HepG2 (cell line): ENCODE measurements around the gene ADAMTS13. TPM values are rescaled to one million over a fixed set of nuclear protein-coding genes. Genes with fewer than 3 reads are reported as not detected.

Experiments used
- ARNT ChIP-seq: fragments of 450-650 bp; IDR thresholded peaks from 2 replicates; pipeline ENCODE4 v1.6.1; 2017
- ASH2L ChIP-seq: fragments of 300-600, 200-600 bp; sonication (generic); IDR thresholded peaks from 2 replicates; pipeline ENCODE4 v1.7.0; 2017; ENCODE audit warnings: low read depth, mild to moderate bottlenecking, moderate library complexity, mixed read lengths, low read length; ENCODE audit not compliant: insufficient read length
- FOSL2 ChIP-seq: sonication (generic); formaldehyde crosslinking; IDR thresholded peaks from 2 replicates; pipeline ENCODE4 v1.4.0; 2020; ENCODE audit warnings: missing genetic modification reagents
- GLMP ChIP-seq: sonication (generic); formaldehyde crosslinking; IDR thresholded peaks from 2 replicates; pipeline ENCODE4 v1.9.0; 2021; ENCODE audit warnings: missing genetic modification reagents, mild to moderate bottlenecking, borderline replicate concordance
- HDAC6 ChIP-seq: fragments of 200-600 bp; sonication (generic); IDR thresholded peaks from 2 replicates; pipeline ENCODE4 v1.7.0; 2017; ENCODE audit warnings: mild to moderate bottlenecking, antibody characterized with exemption, low read length, low read depth
- HNRNPLL ChIP-seq: fragments of 200-400 bp; formaldehyde crosslinking; IDR thresholded peaks from 2 replicates; pipeline ENCODE4 v1.6.1; 2017; ENCODE audit warnings: mild to moderate bottlenecking, low read depth, low read length; ENCODE audit not compliant: poor library complexity, severe bottlenecking
- HOXA7 ChIP-seq: sonication (generic); formaldehyde crosslinking; IDR thresholded peaks from 2 replicates; pipeline ENCODE4 v1.8.1; 2022; ENCODE audit warnings: mild to moderate bottlenecking, missing genetic modification reagents, moderate library complexity
- KLF9 ChIP-seq: IDR thresholded peaks from 2 replicates; pipeline ENCODE4 v1.6.1; 2016; ENCODE audit warnings: low read depth
- MLLT10 ChIP-seq: sonication (generic); formaldehyde crosslinking; IDR thresholded peaks from 2 replicates; pipeline ENCODE4 v1.4.0; 2020; ENCODE audit warnings: missing genetic modification reagents
- MTA3 ChIP-seq: sonication (generic); formaldehyde crosslinking; IDR thresholded peaks from 2 replicates; pipeline ENCODE4 v1.4.0; 2020; ENCODE audit warnings: missing genetic modification reagents
- NRL ChIP-seq: sonication (generic); formaldehyde crosslinking; IDR thresholded peaks from 2 replicates; pipeline ENCODE4 v1.5.0; 2020; ENCODE audit warnings: missing genetic modification reagents, mild to moderate bottlenecking, moderate library complexity, borderline replicate concordance
- TBX2 ChIP-seq: sonication (generic); formaldehyde crosslinking; IDR thresholded peaks from 2 replicates; pipeline ENCODE4 v1.5.0; 2020; ENCODE audit warnings: missing genetic modification reagents, mild to moderate bottlenecking, borderline replicate concordance
- XRCC5 ChIP-seq: fragments of 200-400 bp; formaldehyde crosslinking; optimal IDR thresholded peaks from 2 replicates; pipeline ENCODE3; 2017; ENCODE audit warnings: mild to moderate bottlenecking, low read length
- ZFX ChIP-seq: sonication (generic); formaldehyde crosslinking; IDR thresholded peaks from 2 replicates; pipeline ENCODE4 v1.4.0; 2020; ENCODE audit warnings: mild to moderate bottlenecking, low read depth, missing genetic modification reagents, moderate library complexity
- ZNF34 ChIP-seq: sonication (generic); formaldehyde crosslinking; IDR thresholded peaks from 2 replicates; pipeline ENCODE4 v1.4.0; 2020; ENCODE audit warnings: mild to moderate bottlenecking, missing genetic modification reagents, borderline replicate concordance
- ZNF367 ChIP-seq: sonication (generic); formaldehyde crosslinking; IDR thresholded peaks from 2 replicates; pipeline ENCODE4 v1.4.0; 2020; ENCODE audit warnings: missing genetic modification reagents, borderline replicate concordance
- ZNF451 ChIP-seq: sonication (generic); formaldehyde crosslinking; IDR thresholded peaks from 2 replicates; pipeline ENCODE4 v1.5.0; 2020; ENCODE audit warnings: mild to moderate bottlenecking, missing genetic modification reagents
- ZNF616 ChIP-seq: sonication (generic); formaldehyde crosslinking; IDR thresholded peaks from 2 replicates; pipeline ENCODE4 v1.5.0; 2020; ENCODE audit warnings: low read depth, mild to moderate bottlenecking, missing genetic modification reagents
- polyA plus RNA-seq, 8 experiments: library from polyadenylated mRNA; depleted of rRNA in 3 of 8; stranded (reverse) in 7 of 8; unstranded in 1 of 8; fragments of >200 nt; fragmentation: Illumina TruSeq in 4 of 8; extraction: Trizol in 4 of 8; gene quantifications; 2 replicates each; pipeline versions ENCODE4 v1.2.1 to v1.2.3, GENCODE V29; 2011 to 2016; ENCODE audit warnings: low read depth in 4 of 8, missing spikeins in 1 of 8, mixed read lengths in 1 of 8; ENCODE audit not compliant: insufficient read depth in 1 of 8
- total RNA-seq, 5 experiments: library from RNA; depleted of rRNA; stranded (reverse); fragments of >200 nt; fragmentation: Illumina TruSeq; extraction: Trizol; gene quantifications; 2 replicates each; pipeline ENCODE4 v1.2.3, GENCODE V29; 2016; ENCODE audit warnings: low read depth in 1 of 5
- TF ChIP-seq, protein P1 (sequence below): sonication (generic); formaldehyde crosslinking; IDR thresholded peaks from 2 replicates; pipeline ENCODE4 v1.4.0; 2020; ENCODE audit warnings: mild to moderate bottlenecking, low read depth, missing genetic modification reagents
- TF ChIP-seq, protein P2 (sequence below): sonication (generic); formaldehyde crosslinking; IDR thresholded peaks from 2 replicates; pipeline ENCODE4 v1.4.0; 2020; ENCODE audit warnings: missing genetic modification reagents; ENCODE audit errors: not compliant biosample characterization
- TF ChIP-seq, protein P3 (sequence below): sonication (generic); formaldehyde crosslinking; IDR thresholded peaks from 2 replicates; pipeline ENCODE4 v1.5.0; 2020; ENCODE audit warnings: mild to moderate bottlenecking, missing genetic modification reagents, moderate library complexity

ADAMTS13 gene
- total and polyA plus RNA-seq, 2 of the 13 experiments (the other 11 are each of a cell fraction or from before 2014, with no cell fraction given): 0.91 to 4.5 TPM

DNA sequence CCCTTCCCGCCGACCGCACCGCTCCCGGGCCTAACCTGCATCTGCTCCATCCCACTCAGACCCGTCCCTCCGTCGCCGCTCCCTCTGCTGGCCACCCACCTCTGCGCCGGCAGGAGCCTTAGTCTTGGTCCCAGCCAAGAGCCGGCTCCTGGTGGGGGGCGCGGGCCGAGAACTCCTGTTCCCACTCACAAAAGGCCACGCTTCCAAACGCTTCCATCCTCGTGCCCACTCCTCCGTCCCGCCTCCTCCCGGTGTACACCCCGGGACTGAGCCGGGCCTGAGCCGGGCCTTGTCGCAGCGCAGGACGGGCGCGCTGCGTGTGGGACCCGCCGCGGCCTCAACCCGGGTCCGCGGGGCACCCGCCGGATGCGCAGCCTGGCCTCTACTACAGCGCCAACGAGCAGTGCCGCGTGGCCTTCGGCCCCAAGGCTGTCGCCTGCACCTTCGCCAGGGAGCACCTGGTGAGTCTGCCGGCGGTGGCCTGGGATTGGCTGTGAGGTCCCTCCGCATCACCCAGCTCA lies 7.5 kb downstream of the ADAMTS13 start (continued):
- TF ChIP-seq, protein P1, sequence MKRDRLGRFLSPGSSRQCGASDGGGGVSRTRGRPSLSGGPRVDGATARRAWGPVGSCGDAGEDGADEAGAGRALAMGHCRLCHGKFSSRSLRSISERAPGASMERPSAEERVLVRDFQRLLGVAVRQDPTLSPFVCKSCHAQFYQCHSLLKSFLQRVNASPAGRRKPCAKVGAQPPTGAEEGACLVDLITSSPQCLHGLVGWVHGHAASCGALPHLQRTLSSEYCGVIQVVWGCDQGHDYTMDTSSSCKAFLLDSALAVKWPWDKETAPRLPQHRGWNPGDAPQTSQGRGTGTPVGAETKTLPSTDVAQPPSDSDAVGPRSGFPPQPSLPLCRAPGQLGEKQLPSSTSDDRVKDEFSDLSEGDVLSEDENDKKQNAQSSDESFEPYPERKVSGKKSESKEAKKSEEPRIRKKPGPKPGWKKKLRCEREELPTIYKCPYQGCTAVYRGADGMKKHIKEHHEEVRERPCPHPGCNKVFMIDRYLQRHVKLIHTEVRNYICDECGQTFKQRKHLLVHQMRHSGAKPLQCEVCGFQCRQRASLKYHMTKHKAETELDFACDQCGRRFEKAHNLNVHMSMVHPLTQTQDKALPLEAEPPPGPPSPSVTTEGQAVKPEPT (CRISPR knock-in tag): no peak
- TF ChIP-seq MLLT10 (CRISPR knock-in tag) (no peak), GLMP (CRISPR knock-in tag) (no peak), ARNT (no peak), XRCC5 (peak; percentile 27), HDAC6 (no peak), KLF9 (CRISPR knock-in tag) (no peak), ZFX (CRISPR knock-in tag) (peak; percentile 47; the same call in 1 of the 2 replicates), HOXA7 (CRISPR knock-in tag) (no peak), ZNF451 (CRISPR knock-in tag) (no peak), ZNF367 (CRISPR knock-in tag) (no peak), ASH2L (no peak), ZNF34 (CRISPR knock-in tag) (no peak), ZNF616 (CRISPR knock-in tag) (no peak), FOSL2 (CRISPR knock-in tag) (no peak), NRL (CRISPR knock-in tag) (no peak), HNRNPLL (peak; percentile 52), MTA3 (CRISPR knock-in tag) (no peak), TBX2 (no peak)
- TF ChIP-seq, protein P2, sequence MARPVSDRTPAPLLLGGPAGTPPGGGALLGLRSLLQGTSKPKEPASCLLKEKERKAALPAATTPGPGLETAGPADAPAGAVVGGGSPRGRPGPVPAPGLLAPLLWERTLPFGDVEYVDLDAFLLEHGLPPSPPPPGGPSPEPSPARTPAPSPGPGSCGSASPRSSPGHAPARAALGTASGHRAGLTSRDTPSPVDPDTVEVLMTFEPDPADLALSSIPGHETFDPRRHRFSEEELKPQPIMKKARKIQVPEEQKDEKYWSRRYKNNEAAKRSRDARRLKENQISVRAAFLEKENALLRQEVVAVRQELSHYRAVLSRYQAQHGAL (CRISPR knock-in tag): no peak
- TF ChIP-seq, protein P3, sequence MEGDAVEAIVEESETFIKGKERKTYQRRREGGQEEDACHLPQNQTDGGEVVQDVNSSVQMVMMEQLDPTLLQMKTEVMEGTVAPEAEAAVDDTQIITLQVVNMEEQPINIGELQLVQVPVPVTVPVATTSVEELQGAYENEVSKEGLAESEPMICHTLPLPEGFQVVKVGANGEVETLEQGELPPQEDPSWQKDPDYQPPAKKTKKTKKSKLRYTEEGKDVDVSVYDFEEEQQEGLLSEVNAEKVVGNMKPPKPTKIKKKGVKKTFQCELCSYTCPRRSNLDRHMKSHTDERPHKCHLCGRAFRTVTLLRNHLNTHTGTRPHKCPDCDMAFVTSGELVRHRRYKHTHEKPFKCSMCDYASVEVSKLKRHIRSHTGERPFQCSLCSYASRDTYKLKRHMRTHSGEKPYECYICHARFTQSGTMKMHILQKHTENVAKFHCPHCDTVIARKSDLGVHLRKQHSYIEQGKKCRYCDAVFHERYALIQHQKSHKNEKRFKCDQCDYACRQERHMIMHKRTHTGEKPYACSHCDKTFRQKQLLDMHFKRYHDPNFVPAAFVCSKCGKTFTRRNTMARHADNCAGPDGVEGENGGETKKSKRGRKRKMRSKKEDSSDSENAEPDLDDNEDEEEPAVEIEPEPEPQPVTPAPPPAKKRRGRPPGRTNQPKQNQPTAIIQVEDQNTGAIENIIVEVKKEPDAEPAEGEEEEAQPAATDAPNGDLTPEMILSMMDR (CRISPR knock-in tag): peak; percentile 76
